Transverse colon (tissue), 3 donors: ENCODE measurements around the gene DPYD.

Experiments
- CTCF ChIP-seq, 5 experiments: fragments of 200-600 bp in 3 of 5; fragments of 450-650 bp in 2 of 5; sonication (generic) in 3 of 5; IDR thresholded peaks; 1 replicate in 2 of 5; 2 replicates in 3 of 5; pipeline ENCODE4 v1.5.1; 2016 to 2017; ENCODE audit warnings: antibody characterized with exemption in 5 of 5, inconsistent platforms in 3 of 5, mild to moderate bottlenecking in 2 of 5, moderate library complexity in 1 of 5
- POLR2A ChIP-seq: fragments of 450-650 bp; IDR thresholded peaks from one replicate; pipeline ENCODE4 v1.6.1; 2016; ENCODE audit warnings: antibody characterized with exemption, mild to moderate bottlenecking, moderate library complexity

GRCh38 chr1:97572561-97572960 is 348.3 kb downstream of the DPYD start:
- no peak for TF ChIP-seq CTCF (IDR thresholded peaks at IDR 0.05)
- TF ChIP-seq POLR2A = no peak
